HG03558 (cell line): ENCODE data around the gene SH3PXD2A.

Experiments used
- ATAC-seq: cut with Tn5 transposase; IDR thresholded peaks from one replicate; pipeline ENCODE4 v1.9.1; 2021; ENCODE audit warnings: moderate number of reproducible peaks; ENCODE audit not compliant: unreplicated experiment; ENCODE audit errors: extremely low read depth

The SH3PXD2A gene

DNA sequence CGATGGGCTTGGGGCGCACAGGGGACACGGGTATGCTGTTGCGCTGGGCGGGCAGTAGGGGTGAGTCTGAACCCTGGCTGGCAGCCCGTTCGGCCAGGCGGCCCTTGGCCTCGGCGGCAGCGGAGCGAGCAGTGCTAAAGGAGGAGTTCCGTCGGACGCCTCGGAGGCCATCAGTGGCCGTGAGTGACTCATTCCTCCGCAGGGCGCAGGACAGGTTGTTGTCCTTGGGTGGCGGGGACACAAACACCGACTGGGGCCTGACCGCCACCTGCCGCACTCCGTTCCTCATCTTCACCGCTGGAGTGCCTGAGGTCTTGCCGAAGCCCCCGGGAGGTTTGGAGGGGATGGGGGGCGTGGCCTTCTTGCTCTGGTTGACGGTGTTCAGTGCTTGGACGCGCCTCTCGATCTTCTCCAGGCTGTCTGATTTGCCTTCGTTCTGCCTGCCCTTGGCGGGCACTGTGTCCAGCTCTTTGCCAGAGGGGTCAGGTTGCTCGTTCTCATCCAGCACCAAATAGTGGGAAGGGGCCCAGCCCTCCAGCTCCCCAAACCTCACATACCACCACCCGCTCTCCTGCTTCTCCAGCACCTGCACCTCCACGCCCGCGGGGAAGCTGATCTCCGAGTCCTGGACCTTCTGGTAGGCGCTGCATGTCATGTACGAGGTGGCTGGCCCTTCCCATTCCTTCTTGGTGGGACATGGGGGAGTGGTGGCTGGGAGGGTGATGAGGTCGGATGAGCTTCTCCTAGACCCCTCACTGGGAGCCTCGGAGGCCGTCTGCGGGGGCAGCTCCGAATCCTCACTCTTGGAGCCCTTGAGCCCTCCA lies 253.1 kb downstream of the SH3PXD2A start:
- ATAC-seq = no peak

DNA sequence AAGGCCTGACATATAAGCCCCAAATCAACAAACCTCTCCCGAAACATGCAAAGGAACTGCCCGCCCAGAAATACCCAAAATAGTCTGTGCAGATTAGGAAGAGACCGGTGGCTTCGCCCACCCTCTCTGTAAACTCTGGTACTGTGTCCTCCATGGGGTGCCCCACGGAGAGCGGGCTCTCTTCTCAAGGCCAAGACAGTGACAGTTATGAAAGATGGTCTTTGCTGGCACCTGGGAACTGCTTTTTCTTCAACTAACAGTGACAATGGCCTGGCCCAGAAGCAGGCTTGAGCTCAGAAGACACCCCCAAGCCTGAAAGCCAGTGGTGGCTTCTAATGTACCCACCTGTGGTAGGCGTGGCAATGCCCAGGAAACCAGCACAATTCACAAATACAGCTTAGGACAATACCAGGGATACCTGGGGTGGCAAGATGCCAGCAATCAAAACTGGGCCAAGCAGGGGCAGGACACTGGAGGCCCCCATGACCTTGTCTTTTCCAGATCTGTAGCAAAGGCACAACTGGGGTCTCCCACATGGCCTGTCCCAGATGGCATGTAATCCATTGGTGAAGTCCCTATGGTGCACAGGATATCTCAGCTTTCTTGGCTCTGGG lies 254.3 kb downstream of the SH3PXD2A start:
- no peak for ATAC-seq

DNA sequence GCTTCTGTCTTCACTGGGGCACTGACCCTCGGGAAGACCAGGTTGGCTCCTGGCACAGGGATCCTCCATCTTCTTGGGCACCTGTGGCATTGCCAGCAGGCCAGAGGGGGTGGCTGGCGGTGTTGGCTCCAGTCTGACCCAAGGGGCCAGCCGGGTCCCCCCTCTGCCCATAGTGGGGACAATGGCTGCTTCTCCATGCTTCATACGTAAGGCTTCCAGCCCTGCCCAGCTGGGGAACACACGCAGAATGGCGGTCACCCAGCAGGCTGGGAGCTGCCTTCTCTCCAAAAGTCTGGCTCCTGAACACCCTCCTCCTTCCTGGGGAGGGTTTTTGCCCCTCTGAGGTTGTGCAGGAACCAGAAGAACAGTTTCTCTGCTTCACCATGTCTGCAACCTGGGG lies 255.1 kb downstream of the SH3PXD2A start:
- ATAC-seq = no peak

DNA sequence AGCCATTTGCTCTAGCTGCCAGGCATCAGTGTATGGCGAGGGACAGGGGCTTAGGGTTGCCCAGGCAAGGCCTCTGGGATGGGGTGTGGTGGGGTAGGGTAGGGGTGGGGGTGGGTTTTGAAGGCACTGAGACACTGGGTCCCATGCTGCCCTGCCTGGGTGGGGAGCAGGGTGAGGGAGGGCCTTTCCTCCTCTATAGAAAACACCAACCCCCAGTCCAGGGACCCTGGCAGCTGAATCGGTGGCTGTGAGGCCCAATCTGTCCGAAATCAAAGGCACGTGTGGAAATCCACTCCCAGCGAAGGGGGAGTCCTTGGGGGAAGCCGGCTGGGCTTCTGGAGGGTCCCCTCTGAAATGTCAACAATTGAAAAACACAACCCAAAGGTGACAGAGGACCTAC lies 255.5 kb downstream of the SH3PXD2A start:
- ATAC-seq = no peak

DNA sequence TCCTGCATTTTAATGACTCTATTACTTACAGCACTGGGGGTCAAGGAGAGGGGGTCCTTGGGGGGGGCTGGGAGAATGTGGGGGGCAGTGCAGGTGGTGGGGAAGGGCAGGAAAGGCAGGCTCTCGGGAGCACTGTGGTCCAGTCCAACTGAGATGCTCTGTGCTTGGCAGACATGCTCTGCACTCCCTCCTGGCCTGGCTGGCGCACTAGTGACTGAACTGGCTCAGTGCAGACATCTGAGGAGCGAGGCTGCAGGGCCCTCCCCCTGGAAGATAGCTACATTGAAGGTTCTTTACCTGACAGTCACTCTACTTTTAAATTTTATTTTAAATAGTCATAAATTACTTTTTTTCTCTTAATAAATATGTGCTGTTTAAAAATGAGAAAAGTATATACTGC lies 256.2 kb downstream of the SH3PXD2A start:
- no peak for ATAC-seq

DNA sequence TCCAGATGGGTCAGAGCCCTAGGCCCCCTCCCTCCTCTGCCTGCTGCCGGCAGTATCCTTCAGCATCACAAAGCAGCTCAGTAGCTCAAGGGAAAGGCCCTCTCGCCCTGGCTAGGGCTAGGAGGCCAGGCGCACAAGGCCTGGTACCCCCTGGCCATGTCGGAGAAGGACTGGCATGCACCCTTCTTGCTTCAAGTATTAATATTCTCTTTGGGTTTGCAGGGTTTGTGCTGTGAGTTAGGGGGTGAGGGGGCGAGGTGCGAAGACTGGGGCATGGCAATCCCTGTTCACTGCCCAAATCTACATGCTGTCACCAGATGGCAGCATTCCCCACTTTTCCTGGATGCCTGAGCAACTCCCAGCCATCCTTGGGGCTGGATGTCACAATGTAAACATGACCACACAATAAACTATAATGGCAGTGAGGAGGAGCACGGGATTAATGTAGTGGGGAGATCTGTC lies 256.7 kb downstream of the SH3PXD2A start:
- ATAC-seq = no peak

DNA sequence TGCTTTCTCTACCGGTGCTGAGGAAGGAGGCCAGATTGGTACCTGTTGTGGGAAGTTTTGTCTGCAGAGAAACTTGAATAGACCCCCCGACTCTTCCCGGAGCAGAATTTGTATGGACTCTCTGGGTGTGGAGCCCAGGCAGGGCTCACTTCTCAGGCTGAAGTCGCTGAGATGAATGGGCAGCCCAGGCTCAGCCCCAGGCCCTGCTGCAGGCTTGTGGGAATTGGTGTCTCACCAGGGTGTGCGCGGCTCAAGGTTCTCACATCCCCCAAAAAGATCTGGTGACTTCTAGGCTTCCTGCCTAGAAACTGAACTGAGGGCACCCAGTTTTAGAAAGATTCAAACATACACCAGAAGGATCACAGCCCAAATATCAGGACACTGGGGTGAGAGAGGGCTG lies 258.4 kb downstream of the SH3PXD2A start:
- ATAC-seq = no peak

DNA sequence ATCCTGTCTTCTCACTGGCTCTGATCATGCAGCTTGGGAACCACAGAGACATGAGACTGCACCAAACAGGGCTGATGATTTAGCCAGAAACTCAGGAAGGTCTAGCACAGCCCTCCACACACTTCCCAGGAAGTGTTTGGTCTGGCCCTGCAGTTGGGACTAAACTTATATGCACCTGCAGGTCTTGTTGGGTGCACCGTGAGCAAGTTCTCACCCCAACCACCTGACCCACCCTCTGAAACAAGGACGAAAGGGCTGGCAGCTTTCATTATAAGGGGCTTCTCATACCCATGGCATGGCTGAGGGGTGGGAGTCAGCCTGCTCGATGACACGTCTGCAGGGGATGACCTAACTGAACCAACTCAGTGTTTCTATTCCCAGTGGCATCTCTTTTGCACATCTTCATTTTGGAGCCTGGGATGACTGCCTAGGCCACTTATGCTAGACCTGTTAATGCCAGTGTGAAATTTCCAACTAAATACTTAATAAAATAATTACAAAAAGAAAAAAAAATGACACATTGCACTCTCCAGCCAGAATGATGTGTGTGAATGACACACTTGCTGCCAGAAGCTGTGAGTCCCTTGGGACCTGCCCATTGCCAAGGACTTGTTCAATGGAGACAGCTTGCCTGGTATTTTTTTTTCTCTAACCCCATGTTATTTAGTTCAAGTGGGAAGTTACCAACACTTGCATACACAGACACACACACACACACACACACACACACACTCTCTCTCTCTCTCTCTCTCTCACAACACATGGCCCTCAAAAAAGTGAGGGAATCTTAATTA lies 259.2 kb downstream of the SH3PXD2A start:
- no peak for ATAC-seq

DNA sequence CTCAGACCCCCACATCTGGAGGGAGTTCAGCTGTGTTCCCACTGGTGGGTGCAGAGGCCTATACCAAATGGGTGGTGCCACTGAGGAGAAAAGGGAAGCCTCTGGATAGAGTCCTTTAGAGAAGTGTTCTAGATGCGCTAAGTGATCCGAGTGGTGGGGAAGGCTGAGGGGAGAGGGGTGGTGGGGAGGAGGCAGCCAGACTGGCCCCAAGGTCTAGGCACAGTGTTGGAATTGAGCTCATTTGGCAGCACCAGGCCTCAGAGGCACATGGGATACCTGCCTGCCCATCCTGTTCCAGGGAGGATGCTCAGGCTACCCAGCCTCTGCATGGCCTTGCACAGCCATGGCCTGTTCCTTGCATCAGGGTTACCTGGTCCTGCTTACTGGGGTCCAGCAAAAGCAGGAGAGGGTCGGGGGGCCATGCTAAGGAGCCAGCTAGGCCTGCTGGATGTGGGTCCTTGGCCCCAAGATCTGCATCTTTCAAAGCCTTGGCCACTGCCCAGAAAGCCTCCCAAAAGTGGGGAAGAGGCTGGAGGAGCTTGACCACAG lies 262.3 kb downstream of the SH3PXD2A start:
- no peak for ATAC-seq

DNA sequence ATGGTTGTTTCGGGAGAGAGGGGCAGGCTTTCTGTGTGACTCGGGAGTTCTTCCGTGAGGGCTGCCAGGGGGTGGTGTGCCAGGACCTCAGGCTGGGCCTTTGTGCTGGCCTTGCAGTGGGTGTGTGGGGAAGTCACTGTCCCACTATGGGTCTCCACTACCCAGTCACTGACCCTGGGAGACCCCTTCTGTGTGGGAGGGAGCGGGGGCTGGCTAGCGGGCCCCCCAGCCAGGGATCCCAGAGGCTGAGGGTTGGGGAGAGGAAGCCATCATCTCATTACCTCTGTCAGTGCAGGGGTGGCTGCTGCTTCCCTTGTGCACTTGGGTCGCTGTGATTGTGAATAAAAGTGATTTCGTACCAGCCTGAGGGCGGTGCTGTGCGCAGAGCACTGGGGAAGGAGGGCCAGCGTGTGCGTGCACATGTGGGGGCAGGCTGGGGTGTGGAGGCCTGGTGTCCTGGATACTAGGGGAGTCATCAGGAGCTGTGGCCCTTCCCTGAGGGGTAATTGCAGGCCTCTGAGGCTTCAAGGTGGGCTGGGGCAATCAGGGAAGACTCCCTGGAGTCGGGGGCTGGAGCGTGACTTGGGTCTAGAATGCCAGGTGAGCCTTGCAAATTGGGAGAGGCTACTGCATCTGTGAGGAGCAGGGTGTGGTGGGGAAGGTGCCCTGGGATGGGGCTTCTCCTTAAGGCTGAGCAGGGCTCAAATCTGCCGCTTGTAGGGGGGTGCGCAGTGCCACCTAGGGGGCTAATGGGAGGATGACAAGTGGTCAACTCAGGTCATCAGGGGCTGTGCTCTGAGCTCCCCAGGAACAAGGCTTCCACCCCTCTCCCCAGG lies 263.0 kb downstream of the SH3PXD2A start:
- ATAC-seq = no peak

DNA sequence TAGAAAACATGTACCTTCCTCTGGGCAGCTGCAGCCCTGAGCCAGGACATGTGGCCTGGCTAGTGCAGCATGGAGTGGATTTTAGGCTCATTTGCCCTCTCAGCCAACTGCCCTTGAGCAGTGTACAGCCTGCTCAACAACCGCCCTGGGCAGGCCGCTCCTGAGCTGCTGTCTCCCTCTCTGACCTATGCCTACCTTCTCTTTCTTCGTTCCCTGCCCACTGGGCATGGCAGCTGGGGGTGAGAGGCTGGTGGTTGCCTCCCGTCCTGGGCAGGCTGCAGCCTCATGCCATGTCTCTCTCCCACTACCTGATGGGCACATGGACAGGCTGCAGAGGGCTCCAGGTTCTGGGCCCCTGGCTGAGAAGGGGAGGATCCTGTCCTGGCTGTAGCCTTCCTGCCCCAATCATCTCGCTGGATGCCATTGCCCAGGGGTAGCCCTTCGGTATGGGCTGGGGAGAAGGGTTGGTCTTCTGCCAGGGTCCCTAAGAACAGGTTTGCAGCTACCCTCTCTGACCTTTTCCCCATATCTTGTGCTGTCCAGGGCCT lies 264.6 kb downstream of the SH3PXD2A start:
- ATAC-seq = no peak

DNA sequence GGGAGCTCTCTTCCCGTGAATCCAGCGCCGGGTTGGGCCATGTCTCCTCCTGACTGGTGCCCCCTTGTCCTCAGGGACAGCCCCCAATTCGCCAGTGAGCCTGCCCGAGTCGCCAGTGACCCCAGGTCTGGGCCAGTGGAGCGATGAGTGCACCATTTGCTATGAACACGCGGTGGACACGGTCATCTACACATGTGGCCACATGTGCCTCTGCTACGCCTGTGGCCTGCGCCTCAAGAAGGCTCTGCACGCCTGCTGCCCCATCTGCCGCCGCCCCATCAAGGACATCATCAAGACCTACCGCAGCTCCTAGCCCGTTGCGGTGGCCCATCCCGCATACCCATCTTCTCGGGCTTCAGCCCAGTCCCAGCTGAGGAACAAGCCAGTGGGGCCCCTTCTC lies 265.3 kb downstream of the SH3PXD2A start:
- no peak for ATAC-seq

DNA sequence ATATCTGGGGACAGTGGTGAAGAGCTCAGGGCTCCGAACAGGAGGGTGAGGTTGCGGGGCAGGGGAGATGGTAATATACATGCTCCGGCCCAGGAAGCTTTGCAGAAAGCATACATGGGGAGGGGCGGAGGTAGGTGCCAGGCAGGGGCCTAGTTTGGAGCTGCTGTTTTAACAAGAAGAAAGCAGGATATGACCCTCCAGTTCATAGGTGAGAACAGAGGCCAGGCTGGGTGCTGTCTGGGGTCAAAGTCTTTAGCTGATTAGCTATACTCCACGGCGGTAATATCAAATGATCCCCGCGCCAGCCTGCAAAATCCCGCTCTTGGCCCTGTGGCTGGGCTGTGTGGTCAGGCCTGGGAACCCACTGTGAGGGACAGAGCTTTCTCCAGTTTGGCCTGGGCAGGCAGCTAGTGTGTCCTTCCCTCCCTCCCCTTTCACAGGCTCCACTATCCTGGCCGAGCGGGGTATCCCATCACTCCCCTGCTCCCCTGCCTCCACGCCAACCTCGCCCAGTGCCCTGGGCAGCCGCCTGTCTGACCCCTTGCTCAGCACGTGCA lies 266.2 kb downstream of the SH3PXD2A start:
- no peak for ATAC-seq

DNA sequence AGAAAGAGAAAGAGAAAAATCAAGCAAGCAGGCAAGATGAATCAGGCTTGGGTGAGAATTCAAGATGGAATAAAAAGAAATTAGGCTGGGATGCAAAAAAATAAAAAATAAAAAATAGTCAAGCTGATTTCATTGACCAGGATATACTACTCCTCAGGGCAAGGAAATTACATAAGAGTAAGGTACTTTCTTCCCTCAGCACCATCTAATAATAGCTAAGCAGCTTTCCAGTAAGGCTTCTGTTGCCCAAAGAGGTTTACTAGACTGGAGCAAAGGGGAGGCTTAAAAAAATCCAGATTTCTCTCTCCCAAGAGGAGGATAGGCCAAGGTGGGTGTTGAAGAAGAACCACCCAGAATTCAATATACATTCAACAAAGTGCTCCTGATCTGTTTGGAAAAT lies 268.3 kb downstream of the SH3PXD2A start:
- no peak for ATAC-seq

DNA sequence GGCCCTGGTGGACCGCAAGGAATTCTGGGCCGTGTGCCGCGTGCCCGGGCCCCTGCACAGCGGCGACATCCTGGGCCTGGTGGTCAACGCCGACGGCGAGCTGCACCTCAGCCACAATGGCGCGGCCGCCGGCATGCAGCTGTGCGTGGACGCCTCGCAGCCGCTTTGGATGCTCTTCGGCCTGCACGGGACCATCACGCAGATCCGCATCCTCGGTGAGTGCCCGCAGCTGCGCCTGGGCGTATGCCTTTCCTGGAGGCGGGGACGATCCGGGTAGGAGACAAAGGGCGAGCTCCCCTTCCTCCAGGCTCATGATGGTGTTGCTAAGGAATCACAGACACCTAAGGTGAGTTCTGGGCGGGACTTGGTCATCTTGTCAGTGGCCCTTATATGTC lies 270.4 kb downstream of the SH3PXD2A start:
- ATAC-seq = no peak

DNA sequence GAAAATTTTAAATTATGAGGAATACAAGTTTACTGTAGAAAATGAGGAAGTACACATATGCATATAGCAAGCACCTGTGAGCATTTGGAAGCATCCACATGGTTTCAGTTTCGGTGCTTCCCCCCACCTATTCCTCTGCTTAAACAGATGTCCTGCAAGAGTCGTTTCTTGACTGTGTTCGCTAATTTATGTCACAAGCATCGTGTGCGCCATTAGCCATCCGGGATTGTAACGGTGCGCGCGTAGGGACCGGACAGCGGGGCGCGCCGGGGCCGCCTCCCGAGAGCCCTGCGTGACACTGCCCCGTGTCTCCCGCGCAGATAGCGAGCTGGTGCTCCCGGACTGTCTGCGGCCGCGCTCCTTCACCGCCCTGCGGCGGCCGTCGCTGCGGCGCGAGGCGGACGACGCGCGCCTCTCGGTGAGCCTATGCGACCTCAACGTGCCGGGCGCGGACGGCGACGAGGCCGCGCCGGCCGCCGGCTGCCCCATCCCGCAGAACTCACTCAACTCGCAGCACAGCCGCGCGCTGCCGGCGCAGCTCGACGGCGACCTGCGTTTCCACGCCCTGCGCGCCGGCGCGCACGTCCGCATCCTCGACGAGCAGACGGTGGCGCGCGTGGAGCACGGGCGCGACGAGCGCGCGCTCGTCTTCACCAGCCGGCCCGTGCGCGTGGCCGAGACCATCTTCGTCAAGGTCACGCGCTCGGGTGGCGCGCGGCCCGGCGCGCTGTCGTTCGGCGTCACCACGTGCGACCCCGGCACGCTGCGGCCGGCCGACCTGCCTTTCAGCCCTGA lies 271.0 kb downstream of the SH3PXD2A start:
- no peak for ATAC-seq

DNA sequence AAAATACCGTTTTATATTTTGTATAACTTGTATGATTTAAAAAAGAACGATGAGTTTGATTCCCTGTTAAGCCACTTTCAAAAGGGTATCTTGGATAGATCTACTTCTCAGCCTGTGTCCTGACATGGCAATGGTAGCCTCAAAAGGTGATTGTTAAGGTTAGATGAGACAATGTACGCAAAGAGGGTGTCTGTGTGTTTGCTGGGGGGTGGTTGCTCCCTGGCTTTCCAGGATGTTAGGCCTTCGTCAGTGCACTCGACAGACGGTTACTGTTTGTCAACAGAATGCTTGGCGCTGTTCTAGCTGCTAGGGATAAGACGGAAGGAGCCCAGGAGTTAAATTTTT lies 271.5 kb downstream of the SH3PXD2A start:
- no peak for ATAC-seq

DNA sequence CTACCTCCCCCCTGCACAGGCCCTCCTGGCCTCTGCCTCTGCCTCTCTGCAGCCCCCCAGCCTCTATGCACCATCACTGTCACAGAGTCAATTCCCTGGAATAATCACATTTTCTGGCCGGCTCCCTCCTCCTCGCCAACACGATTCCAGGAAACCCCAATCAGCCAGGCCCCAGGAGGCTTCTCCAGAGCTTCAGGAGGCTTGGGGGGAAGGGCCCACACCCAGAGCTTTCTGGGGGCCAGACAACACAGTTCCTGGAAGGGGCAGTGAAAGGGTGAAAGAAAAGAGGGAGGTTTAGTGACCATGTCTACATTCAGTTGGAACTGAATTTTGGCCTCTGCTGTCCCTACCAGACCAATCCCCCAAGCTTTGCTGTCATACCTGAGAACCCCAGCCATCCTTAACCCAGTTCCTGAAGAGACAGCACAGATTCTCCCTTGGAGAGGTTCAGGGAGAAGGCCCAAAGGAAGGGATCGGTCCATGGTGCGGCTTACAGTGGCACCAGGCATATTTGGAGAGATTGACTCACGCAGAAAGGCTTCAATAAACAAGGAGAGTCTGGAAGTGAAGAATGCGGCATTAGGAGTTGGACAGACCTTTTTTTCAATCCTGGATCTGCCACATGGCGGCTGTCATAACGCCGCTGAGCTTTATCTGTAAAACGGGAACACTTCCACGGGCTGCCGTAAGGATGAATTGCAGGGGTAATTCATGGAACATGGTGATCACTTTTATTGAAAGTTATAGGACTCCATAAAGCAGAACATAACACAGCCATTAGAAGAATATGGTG lies 272.8 kb downstream of the SH3PXD2A start:
- ATAC-seq = no peak
